AG09309 (cell line): ENCODE measurements around the gene CDH12.

Source experiments
- DNase-seq: peaks from one replicate; pipeline ENCODE4 v3.0.0-alpha.2; 2010; ENCODE audit warnings: low read depth
- H3K4me3 ChIP-seq: 2 replicates; pipeline ENCODE4 v1.5.1; 2011; ENCODE audit warnings: mild to moderate bottlenecking, low read depth, low read length, moderate library complexity; ENCODE audit not compliant: control insufficient read depth
- CTCF ChIP-seq: IDR thresholded peaks from 2 replicates; pipeline ENCODE4 v1.5.1; 2011; ENCODE audit warnings: mild to moderate bottlenecking, low read depth, low read length, inconsistent platforms; ENCODE audit not compliant: insufficient read depth, control insufficient read depth; ENCODE audit errors: missing control alignments

CDH12 gene

GRCh38 chr5:21739096-21739495 is 1114.0 kb downstream of the CDH12 start:
- no peak overlapping the region for H3K4me3 ChIP-seq
- no peak for DNase-seq
- TF ChIP-seq CTCF, result no peak

- no peak for TF ChIP-seq CTCF
- DNase-seq, result no peak
These were observed 1129.6 kb downstream of the CDH12 start for GRCh38 chr5:21723500-21723899.

GRCh38 chr5:21711866-21712758 is 1141.0 kb downstream of the CDH12 start:
- TF ChIP-seq CTCF, result no peak
- DNase-seq, result no peak
- no peak overlapping the region for H3K4me3 ChIP-seq

More at GRCh38 chr5:21723500-21723899, 1129.6 kb downstream of the CDH12 start:
- H3K4me3 ChIP-seq, result no peak overlapping the region

- DNase-seq, result no peak
- H3K4me3 ChIP-seq, result no peak overlapping the region
- no peak for TF ChIP-seq CTCF
These were observed 1143.4 kb downstream of the CDH12 start for GRCh38 chr5:21709770-21710169.

GRCh38 chr5:21704974-21705668 is 1148.0 kb downstream of the CDH12 start:
- no peak overlapping the region for H3K4me3 ChIP-seq
- DNase-seq, result no peak
- no peak for TF ChIP-seq CTCF

- H3K4me3 ChIP-seq, result no peak overlapping the region
- no peak for TF ChIP-seq CTCF
- no peak for DNase-seq
These were observed 1151.8 kb downstream of the CDH12 start for GRCh38 chr5:21701317-21701716.
